CMK (cell line): ENCODE data around the gene CRELD2.
A peak's percentile ranks its signal among the peaks of the same experiment; 100 is the strongest.

Experiments used
- DNase-seq: peaks from one replicate; pipeline ENCODE4 v3.0.0-alpha.2; 2010; ENCODE audit warnings: low read depth

The CRELD2 gene

DNA sequence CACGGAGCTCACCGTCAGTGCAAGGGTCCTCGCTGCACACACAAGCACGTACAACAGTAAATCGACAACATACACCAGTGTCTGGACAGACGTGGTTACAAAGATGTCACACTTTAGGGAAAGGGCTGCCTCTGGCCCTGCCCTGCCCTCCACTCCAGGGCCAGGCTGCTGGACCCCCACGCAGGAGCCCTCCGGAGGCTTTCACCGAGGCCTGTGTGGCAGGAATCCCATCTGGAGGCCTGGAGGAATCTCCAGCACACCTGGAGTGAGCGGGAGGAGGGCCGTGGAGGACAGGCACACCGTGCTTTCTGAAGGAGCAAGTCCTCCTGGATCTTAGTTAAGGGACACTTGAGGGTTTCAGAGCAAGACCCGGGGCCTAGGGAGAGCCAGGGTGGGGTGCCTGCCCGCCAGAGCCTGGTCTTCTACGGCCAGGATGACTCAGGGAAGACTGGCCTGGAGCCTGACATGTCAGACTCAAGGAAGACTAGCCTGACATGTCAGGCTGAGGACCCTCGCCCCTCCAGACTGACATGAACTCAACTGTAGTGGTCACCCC, 40.0 kb downstream of the CRELD2 start:
- DNase-seq: no peak

DNA sequence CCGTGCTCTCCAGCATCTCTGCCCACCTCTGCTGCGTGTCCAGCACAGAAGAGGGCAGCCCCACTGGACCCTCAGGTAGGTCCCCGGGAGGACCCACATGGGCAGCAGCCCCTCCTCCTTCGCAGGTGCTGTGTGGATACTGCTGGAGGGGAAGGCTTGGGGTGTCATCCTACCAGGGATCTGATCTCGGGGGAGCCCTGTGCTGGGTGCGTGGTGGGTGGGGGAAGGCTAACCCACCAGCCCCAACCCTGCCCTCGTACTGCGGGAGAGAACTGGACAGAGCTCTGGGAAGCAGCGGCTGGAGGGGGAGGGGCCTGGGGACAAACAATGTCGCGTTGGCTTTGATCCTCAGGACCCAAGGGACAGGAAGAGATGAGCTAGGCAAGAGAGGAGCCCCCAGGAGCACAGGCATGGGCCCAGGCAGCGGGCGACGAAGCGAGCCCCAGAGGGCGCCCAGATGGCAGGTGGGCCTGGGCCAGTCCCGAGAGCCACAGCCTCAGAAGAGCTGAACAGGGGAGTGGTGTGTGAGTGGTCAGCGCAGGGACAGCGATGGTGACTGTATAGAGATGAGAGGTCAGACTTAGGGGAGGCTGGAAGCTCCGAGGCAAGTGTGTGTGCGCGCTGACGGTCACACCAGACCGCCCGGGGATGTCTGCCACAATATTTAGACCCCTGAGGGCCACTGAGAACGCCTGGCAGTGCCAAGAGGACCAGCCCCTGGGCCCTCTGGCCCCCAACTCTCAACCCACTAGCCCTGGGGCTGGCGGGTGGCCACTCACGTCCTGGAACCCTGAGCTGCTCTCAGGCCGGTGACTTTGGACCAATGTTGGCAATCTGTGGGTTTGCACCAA, 40.7 kb downstream of the CRELD2 start:
- DNase-seq: no peak

DNA sequence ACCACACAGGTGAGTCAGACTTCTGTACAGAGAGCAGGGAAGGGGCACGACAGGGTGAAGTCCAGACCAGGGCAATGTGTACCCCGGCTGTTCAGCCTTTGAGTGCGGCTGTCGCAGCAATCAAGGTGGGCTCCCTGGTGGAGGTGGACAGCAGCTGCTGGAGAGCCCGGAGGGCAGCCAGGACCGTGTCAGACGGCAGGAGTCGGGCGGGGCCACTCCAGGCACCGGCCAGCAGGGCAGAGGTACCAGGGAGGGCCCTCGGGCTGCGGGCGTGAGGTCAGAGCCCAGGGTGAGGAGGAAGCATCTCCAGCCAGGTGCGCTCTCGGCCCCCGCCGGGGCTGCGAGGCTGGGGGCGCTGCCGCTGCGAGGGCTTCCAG, 41.3 kb downstream of the CRELD2 start:
- no peak for DNase-seq

DNA sequence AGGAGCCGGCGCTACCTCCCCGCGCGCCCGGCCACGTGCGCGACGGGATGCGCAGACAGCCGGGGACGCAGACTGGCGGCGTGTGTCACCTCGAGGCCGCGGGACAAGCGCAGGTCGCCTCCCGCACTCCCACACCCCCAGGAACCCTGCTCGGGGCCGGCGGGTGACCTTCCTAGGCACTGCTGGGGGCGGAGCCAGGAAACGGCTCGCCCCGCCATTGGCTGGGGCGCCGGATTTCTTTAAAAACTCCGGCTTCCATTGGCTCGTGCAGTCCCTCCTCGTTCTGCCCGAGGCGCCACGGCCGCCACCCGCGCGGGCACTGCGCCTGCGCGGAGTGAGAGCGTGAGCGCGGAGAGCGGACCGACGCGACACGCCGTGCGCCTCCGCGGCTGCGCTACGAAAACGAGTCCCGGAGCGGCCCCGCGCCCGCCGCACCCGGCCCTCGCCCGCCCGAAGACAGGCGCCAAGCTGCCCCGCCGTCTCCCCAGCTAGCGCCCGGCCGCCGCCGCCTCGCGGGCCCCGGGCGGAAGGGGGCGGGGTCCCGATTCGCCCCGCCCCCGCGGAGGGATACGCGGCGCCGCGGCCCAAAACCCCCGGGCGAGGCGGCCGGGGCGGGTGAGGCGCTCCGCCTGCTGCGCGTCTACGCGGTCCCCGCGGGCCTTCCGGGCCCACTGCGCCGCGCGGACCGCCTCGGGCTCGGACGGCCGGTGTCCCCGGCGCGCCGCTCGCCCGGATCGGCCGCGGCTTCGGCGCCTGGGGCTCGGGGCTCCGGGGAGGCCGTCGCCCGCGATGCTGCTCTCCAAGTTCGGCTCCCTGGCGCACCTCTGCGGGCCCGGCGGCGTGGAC, 41.9 kb downstream of the CRELD2 start, which contains the start of gene PIM3:
PIM3 (plus strand) TSS at position 614 of the 846 bp plus-strand sequence; CDS start at position 790, 176 bp downstream.
- peak; percentile 95 for DNase-seq

DNA sequence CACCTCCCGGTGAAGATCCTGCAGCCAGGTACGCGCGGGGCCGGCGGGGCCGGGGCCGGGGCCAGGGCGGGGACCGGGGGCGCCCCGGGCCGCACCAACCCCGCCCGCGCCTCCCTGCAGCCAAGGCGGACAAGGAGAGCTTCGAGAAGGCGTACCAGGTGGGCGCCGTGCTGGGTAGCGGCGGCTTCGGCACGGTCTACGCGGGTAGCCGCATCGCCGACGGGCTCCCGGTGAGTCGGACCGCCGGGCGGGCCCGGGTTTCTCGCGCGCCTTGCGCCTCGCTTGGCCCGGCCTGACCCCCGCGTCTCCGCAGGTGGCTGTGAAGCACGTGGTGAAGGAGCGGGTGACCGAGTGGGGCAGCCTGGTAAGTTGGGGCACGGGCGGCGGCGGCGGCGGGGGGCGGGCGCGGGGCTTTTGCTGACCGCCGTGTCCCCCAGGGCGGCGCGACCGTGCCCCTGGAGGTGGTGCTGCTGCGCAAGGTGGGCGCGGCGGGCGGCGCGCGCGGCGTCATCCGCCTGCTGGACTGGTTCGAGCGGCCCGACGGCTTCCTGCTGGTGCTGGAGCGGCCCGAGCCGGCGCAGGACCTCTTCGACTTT, 42.7 kb downstream of the CRELD2 start:
- no peak for DNase-seq

DNA sequence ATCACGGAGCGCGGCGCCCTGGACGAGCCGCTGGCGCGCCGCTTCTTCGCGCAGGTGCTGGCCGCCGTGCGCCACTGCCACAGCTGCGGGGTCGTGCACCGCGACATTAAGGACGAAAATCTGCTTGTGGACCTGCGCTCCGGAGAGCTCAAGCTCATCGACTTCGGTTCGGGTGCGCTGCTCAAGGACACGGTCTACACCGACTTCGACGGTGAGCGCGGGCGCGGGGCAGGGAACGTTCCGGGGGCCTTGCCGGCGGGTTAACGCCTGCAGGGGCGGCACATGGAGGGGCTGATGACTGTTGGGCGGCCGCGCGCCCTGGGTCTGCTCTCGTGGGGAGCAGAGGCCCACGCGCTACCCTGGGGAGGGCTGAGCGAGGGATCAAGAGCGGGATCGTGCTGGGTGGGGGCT, 43.2 kb downstream of the CRELD2 start:
- no peak for DNase-seq

DNA sequence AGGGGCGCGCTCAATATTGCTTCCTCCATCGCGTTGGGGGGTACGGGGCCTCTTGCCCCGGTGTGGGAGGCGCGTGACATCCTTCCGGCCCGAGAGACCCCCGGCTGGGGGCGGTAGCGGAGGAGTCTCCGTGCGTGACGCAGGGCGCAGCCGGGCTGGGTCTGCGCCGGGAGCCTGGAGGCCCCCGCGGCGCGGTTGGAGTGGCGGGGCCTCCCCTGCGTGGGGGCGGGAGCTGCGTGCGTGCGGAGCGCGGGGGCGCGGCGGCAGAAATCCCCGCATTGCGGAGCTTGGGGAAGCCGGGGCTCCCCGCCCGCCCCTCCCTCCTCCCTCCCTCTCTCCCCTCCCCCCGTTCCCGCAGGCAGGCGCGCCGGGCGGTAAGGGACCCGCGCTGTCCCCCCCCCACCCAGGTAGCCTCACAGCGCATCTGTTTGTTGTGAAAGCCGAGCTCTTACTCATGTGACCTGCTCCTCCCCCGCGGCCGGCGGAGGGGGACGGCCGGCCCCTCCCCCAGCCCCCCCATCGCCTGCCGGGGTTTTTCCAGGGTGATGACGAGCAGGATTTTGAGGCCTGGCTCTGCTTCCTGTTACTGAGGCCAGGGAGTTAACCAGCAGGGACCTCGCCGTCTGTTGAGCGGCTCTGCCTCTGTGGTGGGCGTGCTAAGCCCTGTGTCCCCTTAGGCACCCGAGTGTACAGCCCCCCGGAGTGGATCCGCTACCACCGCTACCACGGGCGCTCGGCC, 43.7 kb downstream of the CRELD2 start:
- peak; percentile 69 for DNase-seq

DNA sequence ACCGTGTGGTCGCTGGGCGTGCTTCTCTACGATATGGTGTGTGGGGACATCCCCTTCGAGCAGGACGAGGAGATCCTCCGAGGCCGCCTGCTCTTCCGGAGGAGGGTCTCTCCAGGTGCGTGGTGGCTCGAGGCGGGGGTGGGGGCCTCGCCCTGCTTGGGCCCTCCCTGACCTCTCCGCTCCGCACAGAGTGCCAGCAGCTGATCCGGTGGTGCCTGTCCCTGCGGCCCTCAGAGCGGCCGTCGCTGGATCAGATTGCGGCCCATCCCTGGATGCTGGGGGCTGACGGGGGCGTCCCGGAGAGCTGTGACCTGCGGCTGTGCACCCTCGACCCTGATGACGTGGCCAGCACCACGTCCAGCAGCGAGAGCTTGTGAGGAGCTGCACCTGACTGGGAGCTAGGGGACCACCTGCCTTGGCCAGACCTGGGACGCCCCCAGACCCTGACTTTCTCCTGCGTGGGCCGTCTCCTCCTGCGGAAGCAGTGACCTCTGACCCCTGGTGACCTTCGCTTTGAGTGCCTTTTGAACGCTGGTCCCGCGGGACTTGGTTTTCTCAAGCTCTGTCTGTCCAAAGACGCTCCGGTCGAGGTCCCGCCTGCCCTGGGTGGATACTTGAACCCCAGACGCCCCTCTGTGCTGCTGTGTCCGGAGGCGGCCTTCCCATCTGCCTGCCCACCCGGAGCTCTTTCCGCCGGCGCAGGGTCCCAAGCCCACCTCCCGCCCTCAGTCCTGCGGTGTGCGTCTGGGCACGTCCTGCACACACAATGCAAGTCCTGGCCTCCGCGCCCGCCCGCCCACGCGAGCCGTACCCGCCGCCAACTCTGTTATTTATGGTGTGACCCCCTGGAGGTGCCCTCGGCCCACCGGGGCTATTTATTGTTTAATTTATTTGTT, 44.6 kb downstream of the CRELD2 start:
- DNase-seq: no peak

DNA sequence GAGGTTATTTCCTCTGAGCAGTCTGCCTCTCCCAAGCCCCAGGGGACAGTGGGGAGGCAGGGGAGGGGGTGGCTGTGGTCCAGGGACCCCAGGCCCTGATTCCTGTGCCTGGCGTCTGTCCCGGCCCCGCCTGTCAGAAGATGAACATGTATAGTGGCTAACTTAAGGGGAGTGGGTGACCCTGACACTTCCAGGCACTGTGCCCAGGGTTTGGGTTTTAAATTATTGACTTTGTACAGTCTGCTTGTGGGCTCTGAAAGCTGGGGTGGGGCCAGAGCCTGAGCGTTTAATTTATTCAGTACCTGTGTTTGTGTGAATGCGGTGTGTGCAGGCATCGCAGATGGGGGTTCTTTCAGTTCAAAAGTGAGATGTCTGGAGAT, 45.2 kb downstream of the CRELD2 start:
- no peak for DNase-seq

DNA sequence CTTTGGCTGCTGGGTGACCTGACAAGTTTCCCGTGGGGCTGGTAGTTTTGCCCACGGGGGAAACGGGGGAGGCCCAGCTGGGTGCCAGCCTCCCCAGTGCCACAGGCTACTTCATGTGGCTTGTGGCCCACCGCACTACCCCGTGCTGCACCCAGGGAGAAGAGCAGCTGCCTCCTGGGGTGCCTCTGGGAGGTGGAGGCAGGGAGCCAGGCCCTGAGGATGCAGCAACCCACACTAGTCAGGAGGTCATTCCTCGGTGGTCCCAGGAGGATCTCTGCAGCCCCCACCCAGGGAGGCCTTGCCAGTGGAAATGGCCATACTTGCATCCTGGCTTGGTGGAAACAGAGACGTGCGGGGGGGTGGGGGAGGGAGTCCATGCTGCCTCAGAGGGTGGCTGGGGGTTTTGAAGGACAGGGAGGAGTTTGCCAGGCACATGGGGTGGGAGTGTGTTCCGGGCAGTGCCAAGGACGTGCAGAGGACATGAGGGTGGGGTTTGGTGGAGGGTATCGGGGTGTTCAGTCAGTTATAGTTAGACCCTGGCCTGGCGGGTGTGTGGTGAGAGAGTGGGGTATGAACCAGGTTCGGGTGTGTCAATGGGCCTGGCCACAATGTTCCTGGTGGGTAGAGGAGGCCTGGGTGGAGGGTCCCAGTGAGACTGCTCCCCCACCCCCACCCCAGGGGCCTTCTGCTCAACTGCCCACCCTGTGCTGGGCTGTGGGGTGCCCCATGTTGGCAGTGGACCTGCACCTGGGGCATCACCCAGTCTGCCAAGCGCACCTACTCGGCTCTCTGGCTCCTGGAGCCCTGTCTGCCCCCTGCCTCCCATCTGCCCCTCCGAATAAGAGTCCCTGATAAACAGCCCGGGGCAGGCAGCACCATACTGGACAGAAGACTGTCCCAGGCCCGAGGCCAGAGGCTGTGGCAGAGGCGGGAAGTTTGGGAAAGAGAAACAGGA, 46.0 kb downstream of the CRELD2 start:
- no peak for DNase-seq

DNA sequence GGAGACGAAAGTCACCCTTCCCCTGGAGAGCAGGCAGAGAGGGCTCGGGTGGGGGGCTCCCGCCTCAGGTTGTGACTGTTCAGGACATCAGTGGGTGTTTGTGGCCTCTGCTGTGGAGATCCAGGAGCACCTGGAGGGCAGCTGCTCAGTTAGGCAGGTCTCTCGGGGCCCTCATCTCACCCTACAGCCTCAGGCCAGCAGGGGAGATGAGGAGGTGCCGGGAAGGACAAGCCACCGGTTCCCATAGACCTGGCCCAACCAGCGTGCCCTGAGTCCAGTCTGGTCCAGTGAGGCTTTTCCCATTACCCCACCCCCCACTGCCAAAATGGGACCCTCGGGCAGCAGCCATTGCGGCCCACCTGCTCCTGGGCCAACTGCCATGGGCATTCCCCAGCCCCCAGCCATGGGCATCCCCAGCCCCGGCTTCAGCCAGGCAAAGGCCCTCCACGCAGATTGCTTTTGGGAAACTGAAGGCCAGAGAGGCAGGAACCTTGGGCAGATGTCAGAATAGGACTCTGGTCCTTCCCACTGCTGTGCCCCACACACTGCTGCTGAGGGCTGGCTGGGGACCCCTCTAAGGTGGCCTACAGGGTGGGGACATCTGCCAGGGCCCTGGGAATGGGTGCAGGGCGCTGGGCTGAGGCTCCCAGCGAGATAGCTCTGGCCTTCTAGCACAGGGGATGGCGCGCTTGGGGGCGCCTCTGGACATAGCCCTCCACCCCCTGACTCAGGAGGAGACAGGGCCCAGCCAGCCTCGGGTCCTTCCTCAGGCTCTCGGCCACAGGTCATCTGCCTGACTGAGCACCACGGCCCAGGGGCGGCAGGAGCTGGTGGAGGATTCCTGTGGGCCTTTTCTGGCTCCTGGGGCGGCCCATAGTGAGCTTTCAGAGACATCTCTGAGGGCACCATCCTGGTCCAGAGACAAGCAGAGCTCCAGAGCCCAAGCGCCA, 46.9 kb downstream of the CRELD2 start:
- DNase-seq: no peak

DNA sequence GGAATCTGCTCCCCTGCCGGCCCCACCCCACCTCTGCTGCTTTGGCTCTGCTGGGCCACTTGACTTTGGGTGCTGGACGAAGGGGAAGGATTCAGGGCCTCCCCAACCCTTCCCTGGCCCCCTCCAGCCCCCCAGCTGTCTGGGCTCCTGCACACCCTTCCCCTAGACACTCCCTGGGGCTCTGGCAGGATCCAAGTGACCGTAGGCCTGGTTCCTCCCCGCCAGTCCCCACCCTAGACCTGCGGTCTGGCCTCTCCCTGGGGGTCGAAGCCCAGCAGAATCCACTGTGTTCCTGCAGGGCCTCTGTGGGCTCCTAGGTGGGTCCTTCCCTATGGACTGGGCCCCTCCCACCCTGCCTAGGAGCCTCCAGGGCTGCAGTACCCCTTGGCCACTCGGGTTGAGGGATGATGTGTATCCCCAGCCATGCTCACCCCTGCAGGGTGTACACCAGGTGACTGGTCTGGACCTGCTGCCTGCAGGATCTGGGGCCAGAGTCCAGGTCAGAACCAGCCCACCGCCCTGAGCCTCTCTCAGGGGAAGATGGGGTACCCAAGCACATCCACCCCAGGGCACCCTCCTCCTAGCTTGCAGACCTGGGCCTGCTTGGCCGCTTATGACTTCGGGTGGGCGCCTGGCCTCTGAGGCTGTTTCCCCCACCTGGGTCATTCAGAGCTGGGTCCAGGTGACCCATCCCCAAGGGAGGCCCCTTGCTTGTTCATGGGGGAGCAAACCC, 47.8 kb downstream of the CRELD2 start:
- DNase-seq: no peak

DNA sequence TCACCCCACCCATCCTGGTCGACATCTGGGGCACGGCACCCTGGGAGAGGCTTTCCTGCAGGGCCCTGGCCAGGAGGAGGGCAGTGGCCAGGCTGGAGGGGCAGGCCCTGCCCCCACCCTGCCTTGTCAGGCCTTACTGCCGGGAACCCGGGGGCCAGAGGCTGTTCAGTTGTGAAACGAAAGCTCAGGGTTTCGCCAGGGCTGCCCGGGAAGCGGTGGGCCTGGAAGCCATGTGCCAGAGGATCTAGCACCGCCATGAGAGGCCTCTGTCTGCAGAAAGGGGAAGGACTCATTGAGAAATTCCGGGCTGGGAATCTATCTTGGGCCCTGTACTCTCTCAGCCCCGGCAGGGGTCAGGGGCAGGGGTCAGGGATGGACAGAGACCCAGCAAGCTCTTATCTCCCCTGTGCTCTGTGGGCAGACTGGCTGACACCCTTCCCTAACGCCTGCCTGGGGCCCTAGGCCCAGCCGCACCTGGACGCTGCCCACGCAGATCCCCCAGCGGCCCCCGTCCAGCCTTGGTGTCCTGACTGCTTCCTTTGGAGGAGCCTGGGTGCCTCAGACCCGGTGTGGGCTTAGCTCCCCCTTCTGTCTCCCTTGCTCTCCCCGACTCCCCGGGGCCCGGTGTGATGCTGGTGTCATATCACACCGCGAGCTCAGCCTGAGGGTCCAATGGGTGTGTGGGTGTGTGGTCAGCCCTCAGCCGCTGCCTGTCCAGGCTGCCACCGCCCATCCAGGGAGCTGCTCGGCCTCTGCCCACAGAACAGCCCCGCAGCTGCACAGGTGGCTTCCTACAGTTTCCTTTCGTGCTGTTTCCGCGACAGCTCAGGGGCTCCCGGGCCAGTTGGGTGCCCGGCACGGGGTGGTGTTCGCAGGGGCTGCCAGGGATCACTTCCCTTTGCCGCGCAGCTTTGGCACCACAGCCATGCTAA, 48.6 kb downstream of the CRELD2 start:
- DNase-seq: no peak

DNA sequence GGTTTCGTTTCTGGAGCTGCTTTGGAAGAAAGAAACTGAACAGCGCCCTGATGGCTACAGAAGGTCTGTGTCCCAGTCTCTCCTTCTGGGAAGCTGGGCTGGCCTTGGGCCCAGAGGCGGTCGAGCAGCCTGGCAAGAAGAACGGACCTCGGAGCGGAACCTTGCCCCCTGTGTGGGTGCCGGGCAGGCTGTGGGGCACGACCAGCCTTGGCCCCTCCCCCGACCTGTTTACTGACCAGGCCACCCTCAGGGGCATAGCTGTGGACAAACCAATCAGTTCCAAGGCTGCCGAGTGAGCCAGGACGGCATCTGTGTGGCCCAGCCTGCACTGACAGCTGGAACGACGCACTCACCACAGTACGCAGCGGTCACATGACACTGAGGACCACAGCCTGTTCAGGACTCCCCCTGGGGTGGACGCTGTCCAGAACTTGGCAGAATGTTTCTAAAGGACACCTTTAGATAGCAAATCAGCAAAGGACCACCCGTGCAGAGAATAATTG, 49.3 kb downstream of the CRELD2 start:
- no peak for DNase-seq

DNA sequence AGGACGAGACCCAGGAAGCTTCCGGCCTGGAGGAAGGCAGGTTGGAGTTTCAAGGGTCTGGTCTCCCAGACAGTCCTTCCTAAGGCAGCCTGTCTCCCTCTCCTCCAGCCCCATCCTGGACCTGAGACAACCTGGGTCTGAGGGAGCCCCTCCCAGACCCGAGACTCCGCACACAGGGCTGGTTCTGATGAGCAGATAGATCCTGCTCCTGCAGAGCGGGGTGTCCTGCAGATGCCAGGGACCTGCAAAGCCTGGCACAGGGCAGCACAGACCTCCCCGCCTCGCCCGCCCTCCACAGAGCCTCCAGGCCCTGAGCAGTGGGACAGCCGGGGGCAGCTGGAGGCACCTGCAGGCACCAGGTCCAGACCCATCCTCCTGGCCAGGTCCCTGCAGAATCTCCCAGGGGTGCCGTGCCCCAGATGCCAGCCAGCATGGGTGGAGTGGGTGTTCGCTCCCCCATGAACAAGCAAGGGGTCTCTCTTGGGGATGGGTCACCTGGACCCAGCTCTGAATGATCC, 49.9 kb downstream of the CRELD2 start:
- DNase-seq: no peak
